ENCODE measurements around the gene SPSB3.
"Not testable (repeated sequence)": the region's sequence is repeated elsewhere in the genome, so short reads cannot be mapped to it uniquely, and the experiment has no call there.

The SPSB3 gene

DNA sequence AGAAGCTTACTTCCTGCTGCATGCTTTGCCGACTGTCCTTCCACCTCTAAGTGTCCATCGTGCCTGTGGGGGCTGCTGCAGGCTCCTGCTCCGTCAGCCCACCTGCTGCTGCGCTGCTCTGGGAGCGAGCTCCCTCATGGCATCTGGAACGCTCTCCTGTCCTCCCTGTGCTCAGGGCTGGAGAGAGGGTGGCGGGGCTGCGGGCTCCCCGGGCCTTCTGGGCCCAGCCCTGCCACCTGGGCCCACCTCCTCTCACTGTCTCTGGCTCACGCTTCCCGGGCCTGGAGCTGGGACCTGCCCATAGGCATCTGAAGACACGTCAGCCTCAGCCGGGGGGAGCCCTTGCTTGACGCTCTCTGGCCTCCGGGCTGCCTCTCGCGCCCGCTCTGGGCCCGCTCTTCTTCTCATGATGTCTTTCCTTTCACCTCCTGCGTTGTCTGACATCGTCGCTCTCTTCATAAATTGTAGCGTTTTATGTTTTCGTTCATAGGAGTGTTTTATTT, 38.0 kb downstream of the SPSB3 start:
- DNase-seq = no peak

- no peak for DNase-seq
Measured at GRCh38 chr16:1743376-1744337, 38.7 kb downstream of the SPSB3 start.

DNA sequence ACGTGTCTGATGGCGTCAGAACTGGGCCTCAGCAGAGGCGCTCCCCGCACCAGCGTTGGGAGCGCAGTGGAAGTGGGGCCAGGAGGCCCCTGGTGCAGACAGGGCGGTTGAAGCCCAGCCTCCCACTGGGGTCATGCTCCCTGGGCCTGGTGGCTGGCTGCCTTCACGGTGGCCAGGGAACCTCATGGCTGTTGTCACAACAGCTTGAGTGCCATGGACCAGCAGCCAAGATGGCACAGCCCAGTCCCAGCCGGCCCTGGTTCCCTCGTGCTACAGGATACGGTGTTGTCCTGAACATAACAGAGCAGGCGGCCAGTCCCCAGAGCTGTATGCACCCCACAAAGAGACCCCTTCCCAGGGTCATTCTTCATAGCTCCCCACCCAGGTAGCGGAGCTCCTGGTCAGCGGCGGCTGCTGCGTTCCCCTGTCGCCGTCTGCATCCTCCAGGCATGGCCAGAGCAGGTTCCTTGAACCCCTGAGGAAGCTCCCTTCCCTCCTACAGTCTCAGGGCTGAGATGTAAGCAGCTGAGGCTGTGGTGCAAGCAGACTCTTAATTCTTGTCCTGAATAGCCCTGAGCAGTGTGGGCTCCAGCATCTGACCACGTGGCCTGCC, 40.7 kb downstream of the SPSB3 start:
- no peak for DNase-seq

GRCh38 chr16:1740781-1741490, 41.4 kb downstream of the SPSB3 start:
- no peak for DNase-seq

DNA sequence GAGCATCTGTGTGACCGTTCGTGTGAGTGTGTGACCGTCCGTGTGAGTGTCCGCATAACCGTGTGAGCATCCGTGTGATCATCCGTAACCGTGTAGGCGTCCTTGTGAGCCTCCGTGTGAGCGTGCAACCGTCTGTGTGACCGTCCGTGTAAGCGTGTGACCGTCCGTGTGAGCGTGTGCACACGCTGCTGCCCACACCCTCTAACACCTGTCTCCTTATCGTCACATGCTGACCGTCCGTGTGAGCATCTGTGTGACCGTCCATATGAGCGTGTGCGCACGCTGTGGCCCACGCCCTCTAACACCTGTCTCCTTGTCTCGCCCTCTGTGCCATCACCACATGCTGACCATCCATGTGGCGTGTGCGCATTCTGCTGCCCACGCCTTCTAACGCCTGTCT, 42.1 kb downstream of the SPSB3 start:
- DNase-seq = no peak

- no peak for DNase-seq
Measured at GRCh38 chr16:1734816-1735215, 47.6 kb downstream of the SPSB3 start.

DNA sequence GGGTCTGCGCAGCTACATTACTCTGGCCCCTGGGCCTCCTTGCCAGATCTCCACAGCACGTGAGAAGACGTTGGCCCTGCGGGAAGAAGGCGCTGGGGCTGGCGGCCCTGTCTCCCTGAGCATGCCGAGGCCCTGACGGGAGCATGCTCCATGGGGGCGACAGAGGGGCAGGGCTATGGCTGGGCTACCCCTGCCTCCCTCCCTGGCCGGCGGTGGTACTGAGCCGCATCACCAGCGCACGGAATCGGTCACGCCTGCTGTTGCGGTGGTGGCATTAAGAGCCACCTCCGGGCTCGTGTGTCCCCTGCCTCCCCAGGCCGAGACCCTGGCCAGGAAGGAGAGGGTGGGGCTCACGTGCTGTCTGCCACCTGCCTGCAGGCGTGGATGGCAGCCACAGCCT, 48.2 kb downstream of the SPSB3 start:
- DNase-seq = no peak

DNA sequence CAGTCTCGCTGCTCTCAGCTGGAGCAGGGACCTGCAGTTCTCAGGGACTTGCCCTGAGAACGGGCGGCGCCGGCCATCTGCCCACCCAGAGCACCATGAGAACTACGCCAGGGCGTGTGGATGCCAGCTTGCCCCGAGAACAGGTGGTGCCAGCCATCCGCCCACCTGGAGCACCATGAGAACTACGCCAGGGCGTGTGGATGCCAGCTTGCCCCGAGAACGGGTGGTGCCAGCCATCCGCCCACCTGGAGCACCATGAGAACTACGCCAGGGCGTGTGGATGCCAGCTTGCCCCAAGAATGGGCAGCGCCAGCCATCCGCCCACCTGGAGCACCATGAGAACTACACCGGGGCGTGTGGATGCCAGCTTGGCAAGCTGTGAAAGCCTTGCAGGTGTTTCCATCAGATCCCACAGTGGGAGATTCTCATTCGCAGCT, 49.8 kb downstream of the SPSB3 start:
- DNase-seq = not testable (repeated sequence)

- no peak for DNase-seq
Measured at GRCh38 chr16:1732071-1732470, 50.3 kb downstream of the SPSB3 start.

DNA sequence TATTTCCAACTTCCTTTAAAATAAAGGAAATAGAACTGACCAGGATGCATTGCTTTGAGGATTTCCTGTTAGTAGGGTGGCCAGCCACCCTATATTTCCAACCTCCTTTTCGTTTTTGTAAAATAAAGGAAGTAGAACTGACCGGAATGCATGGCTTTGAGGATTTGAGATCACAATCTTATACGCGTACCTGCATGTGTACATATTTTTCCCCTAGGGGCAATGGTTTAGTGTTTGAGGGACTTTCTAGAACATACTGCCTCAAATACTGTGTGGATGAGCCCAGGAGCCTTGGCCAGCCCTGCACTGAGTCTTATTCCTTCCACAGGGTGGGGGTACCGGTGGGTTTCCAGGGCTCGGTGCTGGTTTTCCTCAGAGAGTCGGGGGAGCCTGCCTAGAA, 50.8 kb downstream of the SPSB3 start:
- no peak for DNase-seq

- no peak for DNase-seq
Measured at GRCh38 chr16:1731073-1731472, 51.3 kb downstream of the SPSB3 start.

DNA sequence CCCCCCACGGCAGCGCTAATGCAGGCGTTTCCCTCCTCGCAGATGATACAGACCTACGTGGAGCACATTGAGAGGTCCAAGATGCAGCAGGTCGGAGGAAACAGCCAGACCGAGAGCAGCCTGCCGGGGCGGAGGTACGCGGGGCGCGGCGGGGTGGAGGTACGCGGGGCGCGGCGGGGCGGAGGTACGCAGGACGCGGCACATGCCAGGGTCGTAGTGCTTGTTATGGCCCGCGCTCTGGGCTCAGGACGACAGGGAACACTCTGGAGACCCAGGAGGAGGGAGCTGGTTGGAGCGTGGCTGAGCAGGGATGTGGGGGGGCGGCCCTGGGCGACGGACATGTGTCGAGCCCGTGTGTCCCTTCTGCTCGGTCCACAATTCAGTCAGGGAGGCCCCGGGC, 52.9 kb downstream of the SPSB3 start:
- no peak for DNase-seq

DNA sequence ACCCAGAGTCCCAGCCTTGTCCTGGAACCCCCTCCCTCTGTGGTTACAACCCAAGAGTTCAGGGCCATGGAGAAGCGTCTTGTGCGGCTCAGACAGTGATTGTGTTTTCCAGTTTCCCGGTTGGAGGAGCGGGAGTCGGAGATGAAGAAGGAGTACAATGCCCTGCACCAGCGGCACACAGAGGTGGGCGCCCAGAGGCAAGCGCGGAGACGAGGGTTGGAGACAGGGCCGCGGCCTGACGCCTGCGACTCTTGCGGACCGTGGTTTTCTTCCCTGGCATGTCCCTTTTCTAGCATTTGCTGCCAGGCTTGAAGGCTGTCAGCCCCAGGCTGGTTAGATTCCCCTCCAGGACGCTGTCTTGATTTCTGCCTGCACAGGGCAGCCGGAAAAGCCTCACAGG, 53.3 kb downstream of the SPSB3 start:
- DNase-seq = no peak

- no peak for DNase-seq
Measured at GRCh38 chr16:1727651-1728624, 54.4 kb downstream of the SPSB3 start.
